Stimulated activated CD4-positive, alpha-beta T cell treated with anti-CD3 and anti-CD28 coated beads, Interleukin-15, amount 100 ng/mL, for 1 hour (primary cell): ENCODE data around the gene POLR1B.
"Not testable (repeated sequence)": the region's sequence is repeated elsewhere in the genome, so short reads cannot be mapped to it uniquely, and the experiment has no call there.

Experiments used
- DNase-seq, 2 donors: peaks; one replicate each; pipeline ENCODE4 v3.0.0-alpha.2; 2020; ENCODE audit warnings: low read depth in 1 of 2, low spot score in 1 of 2

Gene POLR1B, protein sequence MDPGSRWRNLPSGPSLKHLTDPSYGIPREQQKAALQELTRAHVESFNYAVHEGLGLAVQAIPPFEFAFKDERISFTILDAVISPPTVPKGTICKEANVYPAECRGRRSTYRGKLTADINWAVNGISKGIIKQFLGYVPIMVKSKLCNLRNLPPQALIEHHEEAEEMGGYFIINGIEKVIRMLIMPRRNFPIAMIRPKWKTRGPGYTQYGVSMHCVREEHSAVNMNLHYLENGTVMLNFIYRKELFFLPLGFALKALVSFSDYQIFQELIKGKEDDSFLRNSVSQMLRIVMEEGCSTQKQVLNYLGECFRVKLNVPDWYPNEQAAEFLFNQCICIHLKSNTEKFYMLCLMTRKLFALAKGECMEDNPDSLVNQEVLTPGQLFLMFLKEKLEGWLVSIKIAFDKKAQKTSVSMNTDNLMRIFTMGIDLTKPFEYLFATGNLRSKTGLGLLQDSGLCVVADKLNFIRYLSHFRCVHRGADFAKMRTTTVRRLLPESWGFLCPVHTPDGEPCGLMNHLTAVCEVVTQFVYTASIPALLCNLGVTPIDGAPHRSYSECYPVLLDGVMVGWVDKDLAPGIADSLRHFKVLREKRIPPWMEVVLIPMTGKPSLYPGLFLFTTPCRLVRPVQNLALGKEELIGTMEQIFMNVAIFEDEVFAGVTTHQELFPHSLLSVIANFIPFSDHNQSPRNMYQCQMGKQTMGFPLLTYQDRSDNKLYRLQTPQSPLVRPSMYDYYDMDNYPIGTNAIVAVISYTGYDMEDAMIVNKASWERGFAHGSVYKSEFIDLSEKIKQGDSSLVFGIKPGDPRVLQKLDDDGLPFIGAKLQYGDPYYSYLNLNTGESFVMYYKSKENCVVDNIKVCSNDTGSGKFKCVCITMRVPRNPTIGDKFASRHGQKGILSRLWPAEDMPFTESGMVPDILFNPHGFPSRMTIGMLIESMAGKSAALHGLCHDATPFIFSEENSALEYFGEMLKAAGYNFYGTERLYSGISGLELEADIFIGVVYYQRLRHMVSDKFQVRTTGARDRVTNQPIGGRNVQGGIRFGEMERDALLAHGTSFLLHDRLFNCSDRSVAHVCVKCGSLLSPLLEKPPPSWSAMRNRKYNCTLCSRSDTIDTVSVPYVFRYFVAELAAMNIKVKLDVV

DNA sequence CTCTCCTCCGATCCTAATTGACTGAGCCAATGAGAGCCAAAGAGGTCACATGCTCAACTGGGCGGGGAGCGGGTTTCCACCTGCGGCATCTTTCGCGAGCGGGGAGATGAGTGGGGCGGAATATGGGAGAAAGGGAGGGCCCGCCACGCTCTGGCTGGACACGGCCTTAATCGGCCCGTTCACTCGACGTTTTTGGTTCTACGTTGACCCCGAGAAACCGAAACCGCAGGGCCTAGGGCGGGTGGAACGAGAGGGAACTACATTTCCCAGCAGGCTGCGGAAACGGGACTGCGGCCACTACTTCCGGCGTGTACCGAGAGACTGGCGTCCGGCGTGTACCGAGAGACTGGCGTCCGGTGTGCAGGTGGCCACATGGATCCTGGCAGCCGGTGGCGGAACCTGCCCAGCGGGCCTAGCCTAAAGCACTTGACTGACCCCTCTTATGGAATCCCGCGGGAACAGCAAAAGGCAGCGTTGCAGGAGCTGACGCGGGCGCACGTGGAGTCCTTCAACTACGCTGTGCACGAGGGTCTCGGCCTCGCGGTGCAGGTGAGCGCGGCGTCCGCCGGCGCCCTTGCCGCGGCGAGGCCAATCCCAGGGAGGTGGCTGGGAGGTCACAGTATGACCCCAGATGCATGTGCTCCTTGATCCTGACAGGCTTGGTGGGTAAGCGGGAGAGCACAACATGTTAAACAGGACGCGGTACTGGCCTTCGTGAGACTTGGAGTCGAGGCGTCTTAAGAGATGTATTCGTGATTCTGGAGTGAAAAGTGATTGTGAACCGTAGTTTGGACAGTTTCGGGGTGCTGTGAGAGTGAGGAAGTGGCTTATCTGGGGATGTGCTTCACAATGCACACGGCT is at the start of gene POLR1B:
Gene POLR1B, plus strand, starts transcription at position 343 of the 861 bp plus-strand sequence. Its CDS starts 30 bp downstream, at position 373.
- peak; percentile 48 to 50 for DNase-seq

DNA sequence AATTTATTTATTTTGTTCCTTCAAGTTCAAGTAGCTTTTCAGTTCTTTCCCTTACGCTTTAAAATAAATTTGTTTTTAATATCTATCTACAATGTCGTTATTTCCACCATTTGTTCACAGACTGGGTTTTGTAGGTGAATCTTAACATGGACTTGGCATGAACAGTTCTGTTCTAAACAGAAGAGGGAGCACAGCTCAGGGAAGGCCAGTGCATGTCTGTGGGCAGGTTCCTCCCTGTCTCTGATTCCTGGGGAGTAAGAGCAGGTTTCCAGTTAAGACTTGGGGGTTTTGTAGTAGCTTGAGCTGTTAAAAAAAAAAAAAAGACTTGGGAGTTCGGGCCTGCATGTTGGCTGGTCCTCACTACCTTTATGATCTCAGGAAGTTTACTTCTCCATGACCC is 49.2 kb upstream of the POLR1B start:
- no peak for DNase-seq

DNA sequence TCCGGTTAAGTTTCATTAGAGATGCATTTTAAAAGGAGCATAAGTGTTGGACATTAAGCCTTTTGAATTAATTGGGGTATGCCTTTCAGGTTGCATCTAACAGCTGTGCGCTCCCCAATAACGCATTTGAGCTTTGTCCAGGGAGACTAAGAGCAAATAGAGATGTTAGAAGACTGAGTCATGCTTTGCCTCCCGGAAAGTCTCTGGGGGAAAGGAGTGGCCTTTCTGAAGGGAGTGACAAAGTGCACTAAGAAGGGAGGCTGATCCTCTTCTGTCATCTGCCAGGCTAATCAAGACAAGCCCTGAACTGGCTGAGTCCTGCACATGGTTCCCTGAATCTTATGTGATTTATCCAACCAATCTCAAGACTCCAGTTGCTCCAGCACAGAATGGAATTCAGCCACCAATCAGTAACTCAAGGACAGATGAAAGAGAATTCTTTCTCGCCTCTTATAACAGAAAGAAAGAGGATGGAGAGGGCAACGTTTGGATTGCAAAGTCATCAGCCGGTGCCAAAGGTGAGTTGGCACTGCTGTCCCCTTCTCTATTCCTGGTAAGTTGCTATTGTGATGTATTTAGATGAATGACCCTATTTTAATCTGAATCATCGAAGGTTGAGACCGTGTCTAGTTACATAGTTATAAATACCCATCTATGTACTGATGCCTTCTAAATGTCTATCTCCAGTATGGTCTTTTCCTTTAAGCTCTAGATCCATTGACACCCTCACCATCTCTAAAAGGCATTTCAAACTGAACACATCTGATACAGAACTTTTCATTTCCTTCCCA is 48.2 kb upstream of the POLR1B start:
- no peak for DNase-seq

DNA sequence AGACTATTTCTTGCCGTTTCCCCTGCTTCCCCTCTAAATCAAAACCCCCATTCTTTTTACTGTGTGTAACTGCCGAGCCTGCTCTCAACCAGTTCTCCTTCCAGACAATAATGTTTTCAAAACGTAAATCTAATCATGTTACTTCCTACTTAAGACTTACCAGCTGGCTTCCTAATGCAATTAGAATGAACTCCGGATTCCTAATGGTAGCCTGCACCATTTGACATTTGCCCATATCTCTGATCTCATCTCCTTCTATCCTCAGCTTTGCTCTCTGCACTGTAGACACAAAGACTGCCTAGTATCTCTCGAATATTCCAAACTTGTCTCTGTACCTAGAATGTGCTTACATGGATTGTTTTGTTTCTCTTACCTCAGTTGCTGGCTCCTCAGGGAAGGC is 47.4 kb upstream of the POLR1B start:
- no peak for DNase-seq

DNA sequence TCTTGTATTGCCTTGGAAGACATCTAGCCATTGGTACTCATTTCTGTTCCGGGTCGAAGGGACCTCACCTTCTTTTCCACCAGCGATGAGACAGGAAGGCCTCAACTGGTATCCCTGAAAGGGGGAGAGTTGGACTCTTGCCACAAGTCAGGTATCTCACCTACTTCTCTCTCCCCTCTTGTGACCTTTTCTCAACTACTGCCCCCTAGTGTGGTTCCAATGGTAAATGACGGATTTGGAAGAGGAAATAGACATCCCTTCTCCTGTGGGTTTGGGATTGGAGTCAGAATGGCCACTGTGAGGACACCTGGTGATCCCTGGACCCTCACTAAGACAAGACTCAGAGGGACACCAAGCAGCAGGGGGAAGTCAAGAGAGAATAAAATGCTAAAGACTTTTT is 46.4 kb upstream of the POLR1B start:
- not testable (repeated sequence) for DNase-seq

DNA sequence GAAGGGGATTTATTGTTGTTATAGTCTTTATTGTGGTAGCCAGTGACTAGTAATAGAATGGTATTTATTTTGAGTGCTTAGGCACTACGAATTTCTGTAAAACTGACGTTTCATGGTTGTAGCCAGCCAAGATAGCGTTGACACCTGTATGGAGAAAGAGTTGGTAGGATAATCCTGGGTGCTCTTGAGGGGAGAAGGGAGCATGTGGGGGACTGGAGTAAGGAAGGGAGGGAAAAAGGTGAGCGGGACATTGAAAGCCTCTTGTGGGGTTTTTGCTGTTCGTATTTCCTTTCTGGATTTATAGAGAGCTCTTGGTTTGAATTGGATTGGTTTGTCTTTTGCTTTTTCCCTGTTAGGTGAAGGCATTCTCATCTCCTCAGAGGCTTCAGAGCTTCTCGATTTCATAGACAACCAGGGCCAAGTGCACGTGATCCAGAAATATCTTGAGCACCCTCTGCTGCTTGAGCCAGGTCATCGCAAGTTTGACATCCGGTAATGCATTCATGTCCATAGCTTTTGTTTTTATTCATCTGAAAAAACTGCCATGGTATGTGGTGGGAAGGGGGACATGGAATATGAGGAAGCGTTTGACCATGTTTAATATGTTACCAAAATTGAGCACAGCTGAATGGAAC is 41.3 kb upstream of the POLR1B start:
- peak in 1 of 2 donors; percentile 5 for DNase-seq

DNA sequence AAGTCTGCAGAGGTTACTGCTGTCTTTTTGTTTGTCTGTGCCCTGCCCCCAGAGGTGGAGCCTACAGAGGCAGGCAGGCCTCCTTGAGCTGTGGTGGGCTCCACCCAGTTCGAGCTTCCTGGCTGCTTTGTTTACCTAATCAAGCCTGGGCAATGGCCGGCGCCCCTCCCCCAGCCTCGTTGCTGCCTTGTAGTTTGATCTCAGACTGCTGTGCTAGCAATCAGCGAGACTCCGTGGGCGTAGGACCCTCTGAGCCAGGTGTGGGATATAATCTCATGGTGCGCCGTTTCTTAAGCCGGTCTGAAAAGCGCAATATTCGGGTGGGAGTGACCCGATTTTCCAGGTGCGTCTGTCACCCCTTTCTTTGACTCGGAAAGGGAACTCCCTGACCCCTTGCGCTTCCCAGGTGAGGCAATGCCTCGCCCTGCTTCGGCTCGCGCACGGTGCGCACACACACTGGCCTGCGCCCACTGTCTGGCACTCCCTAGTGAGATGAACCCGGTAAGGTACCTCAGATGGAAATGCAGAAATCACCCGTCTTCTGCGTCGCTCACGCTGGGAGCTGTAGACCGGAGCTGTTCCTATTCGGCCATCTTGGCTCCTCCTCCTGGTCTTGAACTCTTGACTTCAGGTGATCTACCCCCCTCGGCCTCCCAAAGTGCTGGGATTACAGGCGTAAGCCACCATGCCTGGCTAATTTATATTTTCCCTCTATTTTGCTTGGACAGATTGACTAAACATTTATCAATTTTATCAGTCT is 32.8 kb upstream of the POLR1B start:
- not testable (repeated sequence) for DNase-seq

DNA sequence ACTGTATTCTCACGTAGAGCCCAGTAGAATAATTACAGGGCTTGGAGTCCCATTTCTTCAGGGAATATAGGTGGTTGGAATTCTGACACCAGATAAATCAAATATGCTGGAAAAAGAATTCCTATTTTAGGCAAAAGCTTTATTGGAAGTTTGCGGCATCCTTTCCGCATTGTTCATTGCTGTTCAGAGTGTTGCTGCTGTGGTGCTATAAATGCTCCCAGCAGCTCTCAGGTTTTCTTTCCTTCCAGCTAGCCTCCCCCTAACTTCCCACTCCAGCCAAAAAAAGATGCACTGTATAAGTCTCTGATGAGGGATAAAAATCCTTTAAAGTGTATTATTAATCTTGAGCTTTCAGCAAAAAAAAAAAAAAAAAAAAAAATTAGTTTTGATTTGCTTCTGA is 25.5 kb upstream of the POLR1B start:
- no peak for DNase-seq

DNA sequence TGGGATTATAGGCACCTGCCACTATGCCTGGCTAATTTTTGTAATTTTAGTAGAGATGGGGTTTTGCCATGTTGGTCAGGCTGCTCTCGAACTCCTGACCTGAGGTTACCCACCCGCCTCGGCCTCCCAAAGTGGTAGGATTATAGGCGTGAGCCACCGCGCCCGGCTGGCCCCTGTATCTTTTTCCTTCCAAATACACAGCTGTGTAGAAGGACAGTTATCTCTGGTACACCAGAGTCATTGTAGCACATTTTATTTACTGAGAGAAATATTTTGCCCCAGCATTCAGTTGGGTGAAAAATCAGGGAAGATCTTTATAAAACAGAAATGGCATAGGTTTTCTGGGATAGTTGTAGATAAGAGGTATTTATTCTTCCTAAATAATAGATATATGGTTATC is 23.5 kb upstream of the POLR1B start:
- DNase-seq, result no peak

DNA sequence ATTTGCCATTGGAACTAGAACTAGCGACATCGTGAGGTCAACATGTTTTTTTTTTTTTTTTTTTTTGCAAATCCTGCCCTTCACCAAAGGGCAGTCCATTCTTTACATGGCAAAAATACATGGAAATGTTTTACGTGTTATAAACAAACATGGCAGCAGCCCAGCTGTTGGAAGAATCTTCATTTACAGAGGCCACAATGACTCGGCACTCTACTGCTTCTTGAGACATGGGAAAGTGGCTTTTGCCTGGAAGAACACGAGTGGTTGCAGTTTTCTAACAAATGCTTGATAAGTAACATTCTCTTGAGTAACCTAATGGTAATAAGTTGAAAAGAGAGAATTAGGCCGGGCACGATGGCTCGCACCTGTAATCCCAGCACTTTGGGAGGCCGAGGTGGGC is 22.8 kb upstream of the POLR1B start:
- DNase-seq, result no peak

DNA sequence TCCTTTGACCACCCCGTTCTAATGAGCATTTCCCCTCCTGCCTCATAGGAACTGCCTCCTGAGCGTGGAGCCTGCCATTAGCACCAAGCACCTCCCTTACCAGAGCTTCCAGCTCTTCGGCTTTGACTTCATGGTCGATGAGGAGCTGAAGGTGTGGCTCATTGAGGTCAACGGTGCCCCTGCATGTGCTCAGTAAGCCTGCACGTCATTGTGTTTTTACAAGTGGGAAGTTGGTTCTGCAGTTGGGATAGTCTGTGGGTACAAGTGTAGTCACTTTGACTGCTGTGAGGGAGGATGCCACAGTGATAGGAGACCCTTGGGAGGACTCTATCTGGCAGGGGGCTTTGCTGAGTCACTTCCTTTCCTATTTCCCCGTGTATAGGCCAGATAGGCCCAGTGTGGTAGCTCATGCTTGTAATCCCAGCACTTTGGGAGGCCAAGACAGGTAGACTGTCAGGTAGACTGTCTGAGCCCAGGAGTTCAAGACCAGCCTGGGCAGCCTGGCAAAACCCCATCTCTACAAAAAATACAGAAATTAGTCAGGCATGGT is 22.0 kb upstream of the POLR1B start:
- no peak for DNase-seq

DNA sequence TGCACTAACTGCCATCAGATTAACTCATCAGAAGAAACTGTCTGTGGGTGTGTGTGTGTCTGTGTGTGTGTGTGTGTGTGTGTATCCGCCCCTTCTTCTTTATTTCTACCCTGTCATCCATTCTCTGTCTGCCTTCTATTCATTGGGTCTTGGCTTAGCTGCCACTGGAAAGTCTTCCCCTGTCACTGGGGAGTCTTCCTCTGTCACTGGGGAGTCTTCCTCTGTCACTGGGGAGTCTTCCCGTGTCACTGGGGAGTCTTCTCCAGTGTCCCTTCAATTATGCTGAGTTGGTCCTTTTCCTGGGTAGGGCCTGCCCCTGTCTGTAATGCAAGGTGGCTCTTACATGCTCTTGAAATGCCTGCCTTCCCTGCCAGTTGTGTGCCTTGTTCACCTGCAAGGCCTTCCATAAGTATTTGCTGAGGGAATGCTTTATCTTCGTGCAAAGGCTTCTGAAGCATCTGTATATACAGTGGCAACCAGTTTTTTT is 18.9 kb upstream of the POLR1B start:
- DNase-seq, result no peak

DNA sequence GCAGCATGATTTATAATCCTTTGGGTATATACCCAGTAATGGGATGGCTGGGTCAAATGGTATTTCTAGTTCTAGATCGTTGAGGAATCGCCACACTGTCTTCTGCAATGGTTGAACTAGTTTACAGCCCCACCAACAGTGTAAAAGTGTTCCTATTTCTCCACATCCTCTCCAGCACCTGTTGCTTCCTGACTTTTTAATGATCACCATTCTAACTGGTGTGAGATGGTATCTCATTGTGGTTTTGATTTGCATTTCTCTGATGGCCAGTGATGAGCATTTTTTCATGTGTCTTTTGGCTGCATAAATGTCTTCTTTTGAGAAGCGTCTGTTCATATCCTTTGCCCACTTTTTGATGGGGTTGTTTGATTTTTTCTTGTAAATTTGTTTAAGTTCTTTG is 18.0 kb upstream of the POLR1B start:
- not testable (repeated sequence) for DNase-seq

DNA sequence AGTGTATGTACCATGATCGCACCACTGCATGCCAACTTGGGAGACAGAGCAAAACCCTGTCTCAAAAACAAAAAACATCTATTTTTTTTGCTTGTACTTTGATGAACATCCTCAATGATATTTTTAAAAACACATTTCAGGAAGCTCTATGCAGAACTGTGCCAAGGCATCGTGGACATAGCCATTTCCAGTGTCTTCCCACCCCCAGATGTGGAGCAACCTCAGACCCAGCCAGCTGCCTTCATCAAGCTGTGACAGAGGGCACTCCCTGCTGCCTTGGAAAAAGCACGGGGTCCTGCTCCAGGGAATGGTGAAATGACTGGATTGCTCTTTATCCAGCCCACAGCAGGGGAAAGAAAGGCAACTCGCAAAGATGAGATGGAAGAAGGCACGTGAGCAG is 13.7 kb upstream of the POLR1B start:
- no peak for DNase-seq

DNA sequence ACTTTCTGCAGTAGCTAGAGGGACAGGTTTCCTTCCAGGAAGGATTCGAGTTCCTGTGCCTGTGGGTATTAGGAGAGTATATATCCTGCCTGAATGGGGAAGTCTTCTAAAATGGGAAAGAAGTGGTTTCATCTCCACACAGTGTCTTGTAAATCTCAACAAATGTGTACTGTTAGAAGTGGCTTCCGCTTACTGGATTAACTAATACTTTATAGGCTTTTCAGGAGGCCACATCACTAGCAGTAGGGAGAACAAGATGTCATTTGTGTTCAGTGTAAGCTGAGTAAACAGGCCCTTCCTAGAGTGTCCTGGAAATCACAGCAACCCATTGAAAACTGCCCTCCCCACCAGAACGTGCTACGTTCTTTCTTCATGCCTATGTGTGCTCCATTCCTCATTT is 12.5 kb upstream of the POLR1B start:
- DNase-seq, result no peak

DNA sequence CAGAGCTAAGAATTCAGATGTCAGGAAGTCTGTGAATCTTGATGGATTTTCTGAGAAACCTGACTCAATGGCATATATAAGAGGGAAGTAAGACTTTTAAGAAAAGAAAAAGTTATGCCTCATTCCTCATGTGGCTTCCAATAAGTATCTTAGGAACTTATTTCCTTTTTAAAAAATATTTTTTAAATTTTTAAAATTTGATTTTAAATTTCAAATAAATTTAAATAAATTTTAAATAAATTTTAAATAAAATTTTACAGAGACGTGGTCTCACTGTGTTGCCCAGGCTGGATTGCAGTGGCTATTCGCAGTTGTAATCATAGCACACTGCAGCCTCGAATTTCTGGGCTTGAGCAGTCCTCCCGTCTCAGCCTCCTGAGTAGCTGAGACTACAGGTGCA is 11.5 kb upstream of the POLR1B start:
- no peak for DNase-seq

DNA sequence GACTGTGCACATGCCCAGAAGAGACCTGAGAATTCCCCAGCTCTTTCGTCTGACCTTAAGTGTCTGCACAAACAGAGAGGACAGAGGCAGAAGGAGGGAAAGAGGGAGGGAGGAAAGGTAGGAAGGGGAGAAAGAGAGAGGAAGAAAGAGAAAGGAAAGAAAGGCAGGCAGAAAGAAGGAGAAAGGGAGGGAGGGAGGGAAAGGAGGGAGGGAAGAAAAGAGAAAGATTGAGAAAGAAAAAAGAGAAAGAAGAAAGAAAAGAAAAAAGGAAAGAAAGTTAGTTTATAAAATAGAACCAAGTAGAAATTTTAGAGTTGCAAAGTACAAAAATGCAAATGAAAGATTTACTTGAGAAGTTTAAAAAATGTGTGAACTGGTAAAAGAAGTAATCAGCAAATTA is 7.4 kb upstream of the POLR1B start:
- DNase-seq, result no peak

DNA sequence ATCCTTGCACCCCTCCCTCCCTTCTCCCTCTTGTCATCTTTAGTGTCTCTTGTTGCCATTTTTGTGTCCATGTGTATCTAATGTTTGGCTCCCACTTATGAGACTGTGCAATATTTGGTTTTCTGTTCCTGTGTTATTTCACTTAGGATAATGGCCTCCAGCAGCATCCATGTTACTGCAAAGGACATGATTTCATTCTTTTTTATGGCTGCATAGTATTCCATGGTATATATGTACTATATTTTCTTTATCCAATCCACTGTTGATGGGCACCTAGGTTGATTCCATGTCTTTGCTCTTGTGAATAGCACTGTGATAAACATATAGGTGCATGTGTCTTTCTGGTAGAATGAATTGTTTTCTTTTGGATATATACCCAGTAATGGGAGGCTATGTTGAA is 5.6 kb upstream of the POLR1B start:
- not testable (repeated sequence) for DNase-seq
